HCT116 (cell line): ENCODE measurements around the gene SCN7A.

Experiments used
- CTCF ChIP-seq, 3 experiments: fragments of 200-600 bp in 1 of 3; sonication (generic) in 1 of 3; IDR thresholded peaks in 2 of 3; conservative IDR thresholded peaks in 1 of 3; 2 replicates each; pipeline ENCODE4 v1.5.1; 2012 to 2017; ENCODE audit warnings: low read depth in 2 of 3, low read length in 2 of 3, antibody characterized with exemption in 1 of 3, borderline replicate concordance in 1 of 3, control low read depth in 1 of 3, mild to moderate bottlenecking in 1 of 3, mixed read lengths in 1 of 3, mixed run types in 1 of 3, moderate library complexity in 1 of 3; ENCODE audit not compliant: insufficient read depth in 1 of 3
- EZH2 ChIP-seq: fragments of 200-600 bp; sonication (generic); IDR thresholded peaks from 2 replicates; pipeline ENCODE4 v1.6.1; 2017; ENCODE audit warnings: antibody characterized with exemption, mixed run types
- EZH2phosphoT487 ChIP-seq: fragments of 200-600 bp; IDR thresholded peaks from 2 replicates; pipeline ENCODE4 v1.6.1; 2018; ENCODE audit warnings: antibody characterized with exemption, borderline replicate concordance
- JUND ChIP-seq: IDR thresholded peaks from 2 replicates; pipeline ENCODE4 v1.6.1; 2012
- RAD21 ChIP-seq: IDR thresholded peaks from 2 replicates; pipeline ENCODE4 v1.6.1; 2012; ENCODE audit warnings: low read depth, mild to moderate bottlenecking
- REST ChIP-seq: IDR thresholded peaks from 2 replicates; pipeline ENCODE4 v1.6.1; 2012; ENCODE audit warnings: low read depth
- SP1 ChIP-seq: IDR thresholded peaks from 2 replicates; pipeline ENCODE4 v1.6.1; 2012; ENCODE audit warnings: low read depth
- YY1 ChIP-seq: IDR thresholded peaks from 2 replicates; pipeline ENCODE4 v1.6.1; 2011; ENCODE audit warnings: low read length, low read depth, moderate library complexity, mild to moderate bottlenecking; ENCODE audit not compliant: insufficient replicate concordance; ENCODE audit errors: extremely low read depth

DNA sequence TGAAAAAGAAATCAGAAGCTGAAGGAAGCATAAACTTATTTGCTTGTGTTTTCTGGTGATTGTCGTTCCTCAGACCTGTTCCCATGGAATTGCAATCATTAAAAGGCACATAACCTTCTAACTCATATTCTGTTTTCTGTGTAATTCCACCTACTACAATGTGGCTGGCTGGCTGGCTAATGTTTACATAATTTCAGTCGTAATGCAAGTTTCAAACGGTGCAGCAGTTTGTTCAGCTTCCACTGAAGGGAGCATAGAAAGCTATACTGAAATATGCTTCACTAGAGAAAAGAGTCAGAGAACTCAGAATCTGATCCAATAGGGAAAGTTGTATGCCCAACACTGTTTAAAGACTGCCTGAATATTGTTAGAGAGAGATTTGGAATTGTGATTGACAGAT lies 27.1 kb upstream of the SCN7A start:
- TF ChIP-seq EZH2phosphoT487, result no peak
- TF ChIP-seq CTCF (IDR thresholded peaks at IDR 0.05 in 2 of 3, conservative IDR thresholded peaks at IDR 0.05 in 1 of 3; ENCODE audit: borderline replicate concordance in 1 of 3, insufficient read depth in 1 of 3, low read depth in 2 of 3, low read length in 2 of 3), result no peak
- TF ChIP-seq YY1, result no peak
- no peak for TF ChIP-seq RAD21
- no peak for TF ChIP-seq REST
- TF ChIP-seq SP1, result no peak
- no peak for TF ChIP-seq EZH2
- TF ChIP-seq JUND, result no peak
